Putamen (tissue), 1 donor: ENCODE measurements around the gene GAPVD1.
"Not testable (repeated sequence)": the region's sequence is repeated elsewhere in the genome, so short reads cannot be mapped to it uniquely, and the experiment has no call there.

ENCODE experiments used
- DNase-seq: peaks from one replicate; pipeline ENCODE4 v3.0.0-alpha.2; 2016; ENCODE audit warnings: low spot score

The GAPVD1 gene

GRCh38 chr9:125316359-125316758, 54.7 kb downstream of the GAPVD1 start:
- DNase-seq = not testable (repeated sequence)

- no peak for DNase-seq
Measured at GRCh38 chr9:125317704-125318103, 56.1 kb downstream of the GAPVD1 start.

GRCh38 chr9:125321496-125321895, 59.9 kb downstream of the GAPVD1 start:
- no peak for DNase-seq

- no peak for DNase-seq
Measured at GRCh38 chr9:125323615-125324014, 62.0 kb downstream of the GAPVD1 start.

- no peak for DNase-seq
Measured at GRCh38 chr9:125325826-125326225, 64.2 kb downstream of the GAPVD1 start.

- DNase-seq = no peak
Measured at GRCh38 chr9:125329978-125330377, 68.4 kb downstream of the GAPVD1 start.

GRCh38 chr9:125330587-125330986, 69.0 kb downstream of the GAPVD1 start:
- no peak for DNase-seq

- DNase-seq = no peak
Measured at GRCh38 chr9:125332527-125332926, 70.9 kb downstream of the GAPVD1 start.

- no peak for DNase-seq
Measured at GRCh38 chr9:125337236-125337635, 75.6 kb downstream of the GAPVD1 start.

- DNase-seq = no peak
Measured at GRCh38 chr9:125338929-125339328, 77.3 kb downstream of the GAPVD1 start.

- no peak for DNase-seq
Measured at GRCh38 chr9:125341566-125341965, 79.9 kb downstream of the GAPVD1 start.

GRCh38 chr9:125343518-125344275, 82.1 kb downstream of the GAPVD1 start:
- no peak for DNase-seq

GRCh38 chr9:125346080-125346732, 84.6 kb downstream of the GAPVD1 start:
- DNase-seq = no peak

GRCh38 chr9:125355601-125356000, 94.0 kb downstream of the GAPVD1 start:
- DNase-seq = no peak

- DNase-seq = no peak
Measured at GRCh38 chr9:125356032-125356431, 94.4 kb downstream of the GAPVD1 start.

GRCh38 chr9:125359011-125359410, 97.4 kb downstream of the GAPVD1 start:
- no peak for DNase-seq

- no peak for DNase-seq
Measured at GRCh38 chr9:125360601-125361000, 99.0 kb downstream of the GAPVD1 start.

- DNase-seq = no peak
Measured at GRCh38 chr9:125361837-125362531, 100.4 kb downstream of the GAPVD1 start.

GRCh38 chr9:125366676-125367075, 105.0 kb downstream of the GAPVD1 start:
- DNase-seq = no peak

GRCh38 chr9:125370786-125371185, 109.2 kb downstream of the GAPVD1 start:
- no peak for DNase-seq

GRCh38 chr9:125372441-125373226, 111.0 kb downstream of the GAPVD1 start:
- no peak for DNase-seq
